HCT116 (cell line): ENCODE measurements around the gene IL1B. TPM values are rescaled to one million over a fixed set of nuclear protein-coding genes. Genes with fewer than 3 reads are reported as not detected.

ENCODE experiments used
- ATAC-seq: fragments of 200-7000 bp; cut with Tn5 transposase; 2 replicates; pipeline ENCODE4 v1.9.1; 2020; ENCODE audit warnings: mild to moderate bottlenecking, moderate library complexity
- BruUV-seq: library from RNA; stranded (reverse); fragments of 400-500 nt; replicated peaks from 2 replicates; lab custom pipeline; 2021; lab: Mats Ljungman, UMichigan
- CTCF ChIA-PET: fragments of 300-600 bp; sonication (Branson Sonifier 250); formaldehyde crosslinking; loops from one replicate; lab custom pipeline; 2021; ENCODE audit warnings: antibody characterized with exemption; lab: Charles Lee
- POLR2A ChIA-PET: fragments of 300-600, 350-600 bp; sonication (Branson Sonifier 250); formaldehyde crosslinking; loops from one replicate; lab custom pipeline; 2021; ENCODE audit warnings: antibody characterized with exemption; lab: Charles Lee
- RAD21 ChIA-PET, 2 experiments: fragments of 300-600 bp; sonication (Branson Sonifier 250); formaldehyde crosslinking; loops; one replicate each; lab custom pipeline; 2023; ENCODE audit warnings: low total read pairs in 2 of 2; ENCODE audit not compliant: uncharacterized antibody in 2 of 2, unreplicated experiment in 2 of 2, low non-redundant PET in 1 of 2; lab: Charles Lee
- DNase-seq: peaks from one replicate; pipeline ENCODE4 v3.0.0-alpha.2; 2010; ENCODE audit warnings: low read depth, low spot score
- H2AFZ ChIP-seq: fragments of 200-600 bp; shearing (Covaris generic), sonication (generic); 2 replicates; pipeline ENCODE4 v1.6.1; 2017; ENCODE audit warnings: low read depth, mixed run types, mixed read lengths, antibody characterized with exemption, low read length; ENCODE audit not compliant: poor library complexity, severe bottlenecking
- H3K27ac ChIP-seq: 2 replicates; pipeline ENCODE4 v1.5.1; 2012; ENCODE audit warnings: low read depth, low read length
- H3K27me3 ChIP-seq: fragments of 200-600 bp; sonication (generic); 2 replicates; pipeline ENCODE4 v1.6.1; 2016; ENCODE audit warnings: mixed run types, low read length, mixed read lengths; ENCODE audit not compliant: insufficient read depth
- H3K36me3 ChIP-seq, 2 experiments: fragments of 200-500 bp in 1 of 2; fragments of 200-600 bp in 1 of 2; sonication (Bioruptor generic) in 1 of 2; sonication (generic) in 1 of 2; 2 replicates each; pipeline versions ENCODE4 v1.5.1 to v1.6.1; 2014 to 2016; ENCODE audit warnings: low read length in 2 of 2, inconsistent platforms in 1 of 2, mixed read lengths in 1 of 2, mixed run types in 1 of 2; ENCODE audit not compliant: insufficient read depth in 2 of 2, control insufficient read depth in 1 of 2
- H3K4me1 ChIP-seq, 2 experiments: fragments of 200-600 bp in 1 of 2; sonication (generic) in 1 of 2; 2 replicates each; pipeline versions ENCODE4 v1.5.1 to v1.6.1; 2012 to 2017; ENCODE audit warnings: low read length in 2 of 2, inconsistent platforms in 1 of 2, mild to moderate bottlenecking in 1 of 2, mixed read lengths in 1 of 2, mixed run types in 1 of 2, moderate library complexity in 1 of 2; ENCODE audit not compliant: insufficient read depth in 2 of 2, control insufficient read depth in 1 of 2
- H3K4me2 ChIP-seq: fragments of 200-600 bp; sonication (generic); 2 replicates; pipeline ENCODE4 v1.6.1; 2017; ENCODE audit warnings: mixed run types, low read length, mixed read lengths
- H3K4me3 ChIP-seq, 2 experiments: fragments of 200-600 bp in 1 of 2; sonication (generic) in 1 of 2; replicated peaks in 1 of 2; 2 replicates each; pipeline ENCODE4 v1.5.1; 2011 to 2016; ENCODE audit warnings: low read length in 2 of 2, control low read depth in 1 of 2, low read depth in 1 of 2, mild to moderate bottlenecking in 1 of 2, mixed read lengths in 1 of 2, mixed run types in 1 of 2
- H3K79me2 ChIP-seq: fragments of 200-600 bp; sonication (generic); 2 replicates; pipeline ENCODE4 v1.6.1; 2017; ENCODE audit warnings: mild to moderate bottlenecking, mixed run types, low read length, moderate library complexity, mixed read lengths; ENCODE audit not compliant: insufficient read depth
- H3K9ac ChIP-seq: fragments of 200-600 bp; sonication (generic); 2 replicates; pipeline ENCODE4 v1.6.1; 2016; ENCODE audit warnings: low read length, mixed read lengths
- H3K9me2 ChIP-seq: fragments of 200-600 bp; sonication (generic), shearing (Covaris generic); 2 replicates; pipeline ENCODE4 v1.6.1; 2017; ENCODE audit warnings: mixed run types, mild to moderate bottlenecking, moderate library complexity; ENCODE audit not compliant: insufficient read depth
- H3K9me3 ChIP-seq, 2 experiments: fragments of 200-500 bp in 1 of 2; fragments of 200-600 bp in 1 of 2; sonication (Bioruptor generic) in 1 of 2; sonication (generic) in 1 of 2; 2 replicates each; pipeline ENCODE4 v1.6.1; 2014 to 2017; ENCODE audit warnings: low read length in 2 of 2, mixed read lengths in 2 of 2, inconsistent platforms in 1 of 2, low read depth in 1 of 2, mild to moderate bottlenecking in 1 of 2, mixed run types in 1 of 2, moderate library complexity in 1 of 2; ENCODE audit not compliant: control insufficient read depth in 1 of 2, insufficient read depth in 1 of 2
- H4K20me1 ChIP-seq: fragments of 200-600 bp; sonication (generic), shearing (Covaris generic); 2 replicates; pipeline ENCODE4 v1.6.1; 2017; ENCODE audit warnings: mixed run types, mild to moderate bottlenecking, moderate library complexity; ENCODE audit not compliant: insufficient read depth
- CEBPB ChIP-seq: IDR thresholded peaks from 2 replicates; pipeline ENCODE4 v1.6.1; 2012; ENCODE audit warnings: low read depth
- EGR1 ChIP-seq: IDR thresholded peaks from 2 replicates; pipeline ENCODE4 v1.6.1; 2012; ENCODE audit warnings: low read depth
- EZH2 ChIP-seq: fragments of 200-600 bp; sonication (generic); IDR thresholded peaks from 2 replicates; pipeline ENCODE4 v1.6.1; 2017; ENCODE audit warnings: antibody characterized with exemption, mixed run types
- EZH2phosphoT487 ChIP-seq: fragments of 200-600 bp; IDR thresholded peaks from 2 replicates; pipeline ENCODE4 v1.6.1; 2018; ENCODE audit warnings: antibody characterized with exemption, borderline replicate concordance
- JUND ChIP-seq: IDR thresholded peaks from 2 replicates; pipeline ENCODE4 v1.6.1; 2012
- MAX ChIP-seq: IDR thresholded peaks from 2 replicates; pipeline ENCODE4 v1.6.1; 2012
- POLR2A ChIP-seq: IDR thresholded peaks from 2 replicates; pipeline ENCODE4 v1.7.0; 2011; ENCODE audit warnings: borderline replicate concordance; ENCODE audit not compliant: insufficient read depth, insufficient read length; ENCODE audit errors: extremely low read depth
- SRF ChIP-seq: IDR thresholded peaks from 2 replicates; pipeline ENCODE4 v1.6.1; 2012; ENCODE audit warnings: low read depth
- TCF7L2 ChIP-seq: IDR thresholded peaks from 2 replicates; pipeline ENCODE4 v1.7.0; 2011; ENCODE audit warnings: borderline replicate concordance, inconsistent platforms; ENCODE audit not compliant: insufficient read depth, insufficient read length; ENCODE audit errors: extremely low read depth
- YY1 ChIP-seq: IDR thresholded peaks from 2 replicates; pipeline ENCODE4 v1.6.1; 2011; ENCODE audit warnings: low read length, low read depth, moderate library complexity, mild to moderate bottlenecking; ENCODE audit not compliant: insufficient replicate concordance; ENCODE audit errors: extremely low read depth
- intact Hi-C: fragments of 100-400 bp; cut with micrococcal nuclease; formaldehyde crosslinking; loops from 2 replicates; pipeline ENCODE4 v1.10.0; 2022
- total RNA-seq: library from RNA; stranded (reverse); gene quantifications from one replicate; pipeline ENCODE4 v1.2.1, GENCODE V29; 2021; ENCODE audit not compliant: unreplicated experiment
- TF ChIP-seq, protein P1 (sequence below): IDR thresholded peaks from 2 replicates; pipeline ENCODE4 v1.6.1; 2012
- TF ChIP-seq, protein P2 (sequence below): IDR thresholded peaks from 2 replicates; pipeline ENCODE4 v1.6.1; 2011; ENCODE audit warnings: mild to moderate bottlenecking, low read length, moderate library complexity; ENCODE audit not compliant: insufficient replicate concordance; ENCODE audit errors: extremely low read depth

IL1B gene
- total RNA-seq, 1 experiment from 2014 or later, result not detected

DNA sequence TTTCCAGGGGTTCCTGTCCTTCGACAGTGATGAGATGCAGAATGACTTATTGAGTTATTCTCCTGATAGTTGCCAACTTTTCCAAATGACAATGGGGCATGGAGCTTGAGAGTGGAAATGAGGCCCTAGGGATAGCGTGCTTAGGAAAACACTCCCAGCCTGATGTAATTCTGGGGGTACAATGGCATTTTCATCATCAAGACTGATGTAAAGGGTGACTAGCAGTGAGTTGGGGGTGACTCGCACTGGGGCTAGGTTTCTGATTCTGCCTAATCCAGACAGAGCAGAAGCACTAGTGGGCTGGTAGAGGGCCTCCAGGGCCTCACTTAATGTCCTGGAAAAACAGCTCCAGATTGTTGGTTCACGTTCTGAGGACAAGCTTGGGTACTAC lies 40.4 kb upstream of the IL1B start:
- Histone ChIP-seq H2AFZ (no peak overlapping the region), H3K9me3 (no peaks in the 10 kb centered on the region), H3K4me3 (no peak overlapping the region), H3K79me2 (no peaks in the 10 kb centered on the region), H3K9ac (no peak overlapping the region), H3K27ac (no peak overlapping the region), H4K20me1 (no peaks in the 10 kb centered on the region), H3K27me3 (no peaks in the 10 kb centered on the region), H3K4me1 (peaks cover 3 to 30% of the 10 kb centered on the region in 2 experiments; a peak in 3 of 4 replicates), H3K9me2 (no peaks in the 10 kb centered on the region), H3K4me2 (no peak overlapping the region), H3K36me3 (no peaks in the 10 kb centered on the region)
- ChIA-PET CTCF (no interaction called here), POLR2A (no interaction called here), RAD21 (no interaction called here)
- TF ChIP-seq, protein P1, sequence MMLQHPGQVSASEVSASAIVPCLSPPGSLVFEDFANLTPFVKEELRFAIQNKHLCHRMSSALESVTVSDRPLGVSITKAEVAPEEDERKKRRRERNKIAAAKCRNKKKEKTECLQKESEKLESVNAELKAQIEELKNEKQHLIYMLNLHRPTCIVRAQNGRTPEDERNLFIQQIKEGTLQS, result no peak
- TF ChIP-seq EGR1 (no peak), JUND (no peak), SRF (no peak), POLR2A (no peak), EZH2 (no peak)
- intact Hi-C loops, result no loop called here
- no peak for ATAC-seq
- BruUV-seq, result no TSS peak
- no peak for DNase-seq

GRCh38 chr2:112876257-112876970 lies 39.8 kb upstream of the IL1B start:
- Histone ChIP-seq H3K9me3 (no peaks in the 10 kb centered on the region), H3K4me2 (no peak overlapping the region), H3K27ac (no peak overlapping the region), H2AFZ (no peak overlapping the region), H3K9ac (no peak overlapping the region), H3K9me2 (no peaks in the 10 kb centered on the region), H3K4me1 (peaks cover 0 to 26% of the 10 kb centered on the region in 2 experiments; a peak in 3 of 4 replicates), H3K36me3 (no peaks in the 10 kb centered on the region), H3K79me2 (no peaks in the 10 kb centered on the region), H3K4me3 (no peak overlapping the region), H4K20me1 (no peaks in the 10 kb centered on the region), H3K27me3 (no peaks in the 10 kb centered on the region; the same call in 1 of the 2 replicates)
- DNase-seq (no peak), ATAC-seq (no peak)
- no TSS peak for BruUV-seq
- ChIA-PET POLR2A (no interaction called here), RAD21 (no interaction called here), CTCF (no interaction called here)
- TF ChIP-seq YY1, result no peak
- no peak for TF ChIP-seq CEBPB
- no peak for TF ChIP-seq TCF7L2
- TF ChIP-seq EZH2phosphoT487, result no peak
- TF ChIP-seq, protein P2, sequence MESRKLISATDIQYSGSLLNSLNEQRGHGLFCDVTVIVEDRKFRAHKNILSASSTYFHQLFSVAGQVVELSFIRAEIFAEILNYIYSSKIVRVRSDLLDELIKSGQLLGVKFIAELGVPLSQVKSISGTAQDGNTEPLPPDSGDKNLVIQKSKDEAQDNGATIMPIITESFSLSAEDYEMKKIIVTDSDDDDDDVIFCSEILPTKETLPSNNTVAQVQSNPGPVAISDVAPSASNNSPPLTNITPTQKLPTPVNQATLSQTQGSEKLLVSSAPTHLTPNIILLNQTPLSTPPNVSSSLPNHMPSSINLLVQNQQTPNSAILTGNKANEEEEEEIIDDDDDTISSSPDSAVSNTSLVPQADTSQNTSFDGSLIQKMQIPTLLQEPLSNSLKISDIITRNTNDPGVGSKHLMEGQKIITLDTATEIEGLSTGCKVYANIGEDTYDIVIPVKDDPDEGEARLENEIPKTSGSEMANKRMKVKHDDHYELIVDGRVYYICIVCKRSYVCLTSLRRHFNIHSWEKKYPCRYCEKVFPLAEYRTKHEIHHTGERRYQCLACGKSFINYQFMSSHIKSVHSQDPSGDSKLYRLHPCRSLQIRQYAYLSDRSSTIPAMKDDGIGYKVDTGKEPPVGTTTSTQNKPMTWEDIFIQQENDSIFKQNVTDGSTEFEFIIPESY, result no peak
- TF ChIP-seq, protein P1, result no peak
- no peak for TF ChIP-seq MAX
- intact Hi-C loops, result no loop called here
